BE2C (cell line): ENCODE results near the gene PLEKHF1.

Source experiments
- DNase-seq: peaks from one replicate; pipeline ENCODE4 v3.0.0-alpha.2; 2020
- H3K27me3 ChIP-seq: fragments of 250-450 bp; sonication (Bioruptor Pico); 2 replicates; pipeline ENCODE4 v1.5.1; 2020; ENCODE audit warnings: mild to moderate bottlenecking
- H3K36me3 ChIP-seq: fragments of 250-450 bp; sonication (Bioruptor Pico); 2 replicates; pipeline ENCODE4 v1.5.1; 2020; ENCODE audit warnings: mild to moderate bottlenecking
- H3K4me1 ChIP-seq: fragments of 250-450 bp; sonication (Bioruptor Pico); 2 replicates; pipeline ENCODE4 v1.5.1; 2020
- H3K4me3 ChIP-seq: 2 replicates; pipeline ENCODE4 v1.5.1; 2011; ENCODE audit warnings: low read depth, low read length
- H3K9me3 ChIP-seq: fragments of 250-450 bp; sonication (Bioruptor Pico); 2 replicates; pipeline ENCODE4 v1.5.1; 2020
- TF ChIP-seq, protein P1 (sequence below): IDR thresholded peaks from 2 replicates; pipeline ENCODE4 v1.5.1; 2012; ENCODE audit warnings: mild to moderate bottlenecking, low read depth, low read length

Gene PLEKHF1

DNA sequence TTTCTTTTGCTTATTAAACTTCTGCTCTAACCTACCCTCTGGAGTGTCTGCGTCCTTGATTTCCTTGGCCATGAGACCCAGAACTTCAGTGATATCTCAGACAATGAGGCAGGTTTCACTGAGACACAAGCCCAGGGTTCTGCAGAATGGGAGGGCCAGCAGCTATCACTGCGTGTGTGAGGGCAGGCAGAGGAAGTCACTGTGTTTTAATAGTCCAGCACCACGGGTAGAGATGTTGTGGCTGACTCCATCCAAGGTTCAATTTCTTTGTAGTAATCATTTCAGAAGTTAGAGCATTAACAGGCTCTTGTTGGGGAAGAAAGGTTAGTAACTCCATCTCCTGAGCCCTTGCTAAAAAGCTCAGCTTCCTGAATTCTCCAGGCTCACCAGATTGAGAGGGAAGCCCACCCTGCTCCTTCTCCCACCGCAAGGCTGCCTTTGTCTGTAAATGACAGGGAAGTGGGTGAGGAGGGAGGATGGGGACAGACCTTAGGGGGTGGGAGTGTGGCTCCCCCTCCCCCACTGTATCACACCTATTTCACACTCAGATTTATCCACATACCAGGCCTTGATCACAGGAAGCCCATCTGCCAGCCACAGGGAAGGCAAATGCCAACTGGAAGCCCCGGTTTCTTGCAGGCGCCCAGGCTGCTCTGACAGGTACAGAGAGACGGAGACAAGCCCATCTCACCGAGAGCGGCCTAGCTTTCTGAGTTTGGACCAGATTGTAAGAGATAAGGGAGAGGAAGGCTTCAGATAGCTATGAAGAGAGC lies 47.7 kb downstream of the PLEKHF1 start:
- Histone ChIP-seq H3K4me1 (peaks cover 3% of the 10 kb centered on the region; the same call in 1 of the 2 replicates), H3K27me3 (no peaks in the 10 kb centered on the region), H3K36me3 (no peaks in the 10 kb centered on the region), H3K9me3 (no peaks in the 10 kb centered on the region), H3K4me3 (no peak overlapping the region)
- no peak for DNase-seq
- TF ChIP-seq, protein P1, sequence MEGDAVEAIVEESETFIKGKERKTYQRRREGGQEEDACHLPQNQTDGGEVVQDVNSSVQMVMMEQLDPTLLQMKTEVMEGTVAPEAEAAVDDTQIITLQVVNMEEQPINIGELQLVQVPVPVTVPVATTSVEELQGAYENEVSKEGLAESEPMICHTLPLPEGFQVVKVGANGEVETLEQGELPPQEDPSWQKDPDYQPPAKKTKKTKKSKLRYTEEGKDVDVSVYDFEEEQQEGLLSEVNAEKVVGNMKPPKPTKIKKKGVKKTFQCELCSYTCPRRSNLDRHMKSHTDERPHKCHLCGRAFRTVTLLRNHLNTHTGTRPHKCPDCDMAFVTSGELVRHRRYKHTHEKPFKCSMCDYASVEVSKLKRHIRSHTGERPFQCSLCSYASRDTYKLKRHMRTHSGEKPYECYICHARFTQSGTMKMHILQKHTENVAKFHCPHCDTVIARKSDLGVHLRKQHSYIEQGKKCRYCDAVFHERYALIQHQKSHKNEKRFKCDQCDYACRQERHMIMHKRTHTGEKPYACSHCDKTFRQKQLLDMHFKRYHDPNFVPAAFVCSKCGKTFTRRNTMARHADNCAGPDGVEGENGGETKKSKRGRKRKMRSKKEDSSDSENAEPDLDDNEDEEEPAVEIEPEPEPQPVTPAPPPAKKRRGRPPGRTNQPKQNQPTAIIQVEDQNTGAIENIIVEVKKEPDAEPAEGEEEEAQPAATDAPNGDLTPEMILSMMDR: no peak

DNA sequence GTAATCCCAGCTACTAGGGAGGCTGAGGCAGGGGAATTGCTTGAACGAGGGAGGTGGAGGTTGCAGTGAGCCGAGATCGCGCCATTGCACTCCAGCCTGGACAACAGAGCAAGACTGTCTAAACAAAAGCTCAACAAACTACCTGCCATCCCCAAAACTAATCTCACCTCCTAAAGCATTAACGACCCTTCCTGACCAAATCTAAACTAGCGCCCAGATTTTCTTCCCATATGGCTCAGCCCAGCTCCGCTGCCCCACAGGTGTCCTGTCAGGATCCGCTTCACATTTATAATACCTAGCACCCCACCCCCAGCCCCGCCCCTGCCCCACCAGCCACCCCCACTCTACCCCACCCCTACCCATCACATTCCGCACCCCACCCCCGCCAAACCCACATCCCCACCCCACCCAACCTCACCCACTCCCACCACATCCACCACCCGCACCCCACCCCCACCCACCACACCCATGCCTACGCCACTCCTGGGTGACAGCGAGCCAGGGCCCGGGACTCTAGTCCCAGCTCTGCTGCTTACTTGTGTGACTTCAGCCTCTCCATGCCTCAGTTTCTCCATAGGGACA lies 49.2 kb downstream of the PLEKHF1 start:
- TF ChIP-seq, protein P1: no peak
- Histone ChIP-seq H3K36me3 (no peaks in the 10 kb centered on the region), H3K4me1 (peaks cover 3% of the 10 kb centered on the region; the same call in 1 of the 2 replicates), H3K4me3 (peak overlapping the region; percentile 95), H3K9me3 (no peaks in the 10 kb centered on the region), H3K27me3 (no peaks in the 10 kb centered on the region)
- no peak for DNase-seq

DNA sequence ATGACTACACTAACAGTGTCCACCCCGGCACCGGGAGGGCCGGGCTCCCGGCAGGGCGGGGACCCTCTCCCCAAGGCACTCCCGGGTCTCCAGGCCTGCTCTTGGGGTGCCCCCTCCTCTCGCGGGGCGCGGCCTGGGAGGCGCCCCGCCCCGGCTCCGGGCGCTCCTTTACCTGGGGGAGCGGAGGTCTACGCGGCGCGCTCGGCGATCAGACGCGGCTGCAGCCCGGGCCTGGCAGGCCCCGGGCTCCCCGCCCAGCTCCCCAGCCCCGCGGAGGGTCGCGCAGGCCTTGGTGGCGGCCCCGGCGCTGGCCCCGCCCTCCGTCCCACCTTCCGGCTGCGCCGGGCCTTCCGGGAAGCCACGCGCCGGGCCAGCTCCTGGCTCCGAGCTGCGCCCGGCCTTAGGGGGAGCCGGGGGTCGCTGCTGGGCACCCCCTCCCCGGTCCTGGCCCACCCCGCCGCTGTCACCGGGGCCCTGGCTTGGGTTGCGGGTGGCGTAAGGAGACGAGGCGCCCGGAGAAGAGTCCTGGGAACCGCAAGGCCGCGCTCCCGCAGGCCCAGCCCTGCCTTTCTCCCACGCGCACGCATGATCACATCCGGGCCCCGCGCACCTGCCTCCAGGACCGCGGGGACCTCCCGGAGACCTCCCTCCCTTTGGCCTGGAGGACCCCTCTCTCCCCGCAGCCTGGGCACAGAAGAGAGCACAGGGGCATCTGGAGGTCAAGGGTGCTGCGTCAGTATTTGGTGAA lies 49.9 kb downstream of the PLEKHF1 start, which contains the start of gene C19orf12:
TSS of gene C19orf12 (minus strand) at position 309 of the 748 bp plus-strand sequence. CDS start 6,848 bp downstream, outside the sequence.
- TF ChIP-seq, protein P1: no peak
- Histone ChIP-seq H3K27me3 (no peaks in the 10 kb centered on the region), H3K4me3 (peak within 1 kb of the TSS; percentile 95), H3K36me3 (no peaks in the 10 kb centered on the region), H3K9me3 (no peaks in the 10 kb centered on the region), H3K4me1 (peaks cover 3% of the 10 kb centered on the region; the same call in 1 of the 2 replicates)
- DNase-seq: peak; percentile 84

DNA sequence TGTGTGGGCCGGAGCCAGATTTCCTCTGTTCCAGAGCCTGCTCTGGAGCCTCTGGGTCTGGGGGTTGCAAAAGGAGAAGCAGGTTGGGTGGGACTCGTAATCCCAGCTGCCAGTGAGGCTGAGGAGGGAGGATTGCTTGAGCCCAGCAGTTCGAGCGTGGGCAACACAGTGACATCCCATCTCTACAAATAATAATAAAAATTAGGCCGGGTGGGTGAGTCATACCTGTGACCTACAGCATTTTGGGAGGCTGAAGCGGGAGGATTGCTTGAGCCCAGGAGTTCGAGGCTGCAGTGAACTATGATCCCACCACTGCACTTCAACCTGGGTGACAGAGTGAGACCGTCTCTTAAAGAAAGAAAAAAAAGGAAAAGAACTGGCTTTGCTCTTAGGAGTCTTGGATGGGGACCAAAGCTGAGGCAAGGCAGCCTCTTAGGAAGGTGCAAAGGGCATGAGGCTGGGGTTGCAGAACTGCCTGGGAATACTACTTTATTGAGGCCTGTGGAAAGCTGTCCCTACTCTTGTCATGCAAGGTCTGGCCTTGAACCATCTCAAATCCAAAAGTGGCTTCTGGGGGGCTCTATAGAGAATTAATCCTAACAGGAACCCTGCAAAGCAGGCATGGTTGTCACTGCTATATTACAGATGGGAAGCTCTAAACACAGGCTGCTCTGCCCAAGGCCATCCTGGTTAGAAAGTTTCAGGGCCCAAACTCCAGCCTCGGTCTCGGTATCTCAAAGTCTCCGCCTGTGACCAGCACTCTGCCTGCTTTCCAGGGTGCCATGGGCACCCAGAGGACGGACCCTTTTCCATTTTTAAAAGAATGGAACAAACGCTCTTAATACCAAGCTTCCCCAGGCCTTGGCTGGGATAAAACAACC lies 50.7 kb downstream of the PLEKHF1 start:
- H3K9me3 ChIP-seq: no peaks in the 10 kb centered on the region
- H3K4me1 ChIP-seq: peaks cover 3% of the 10 kb centered on the region; the same call in 1 of the 2 replicates
- peak overlapping the region; percentile 95 for H3K4me3 ChIP-seq
- H3K27me3 ChIP-seq: no peaks in the 10 kb centered on the region
- TF ChIP-seq, protein P1: no peak
- DNase-seq: no peak
- no peaks in the 10 kb centered on the region for H3K36me3 ChIP-seq

DNA sequence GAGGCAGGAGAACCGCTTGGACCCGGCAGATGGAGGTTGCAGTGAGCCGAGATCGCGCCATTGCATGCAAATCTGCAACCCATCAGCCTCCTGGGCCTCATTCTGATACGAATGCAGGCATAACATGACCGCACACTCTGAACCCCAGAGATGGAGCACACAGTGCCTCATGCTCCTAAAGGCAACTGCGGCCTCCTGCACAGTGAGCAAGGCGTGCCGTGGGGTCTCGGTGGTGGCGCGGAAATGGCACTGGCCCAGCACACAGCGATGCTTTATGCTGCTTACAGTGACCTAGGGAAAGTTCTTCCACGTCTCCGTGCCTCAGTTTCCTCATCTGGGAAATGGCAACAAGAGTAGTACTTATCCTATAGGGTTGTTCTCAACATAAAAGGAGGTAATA lies 51.8 kb downstream of the PLEKHF1 start:
- peaks cover 3% of the 10 kb centered on the region; the same call in 1 of the 2 replicates for H3K4me1 ChIP-seq
- H3K4me3 ChIP-seq: no peak overlapping the region
- no peaks in the 10 kb centered on the region for H3K36me3 ChIP-seq
- H3K27me3 ChIP-seq: no peaks in the 10 kb centered on the region
- TF ChIP-seq, protein P1: no peak
- DNase-seq: no peak
- H3K9me3 ChIP-seq: no peaks in the 10 kb centered on the region
